WTC11 (cell line): Measurements from ENCODE around the gene CACNA2D4.

Experiments
- CBFB ChIP-seq: sonication (generic); formaldehyde crosslinking; IDR thresholded peaks from 2 replicates; pipeline ENCODE4 v1.8.1; 2022; ENCODE audit warnings: mild to moderate bottlenecking, low read depth, missing genetic modification reagents
- CTCF ChIP-seq: fragments of 200-600 bp; IDR thresholded peaks from 2 replicates; pipeline ENCODE4 v1.8.0; 2022; ENCODE audit warnings: antibody characterized with exemption
- E2F1 ChIP-seq: sonication (generic); formaldehyde crosslinking; IDR thresholded peaks from 2 replicates; pipeline ENCODE4 v1.8.0; 2022; ENCODE audit warnings: mild to moderate bottlenecking, missing genetic modification reagents

GRCh38 chr12:1878695-1879094 is 39.8 kb downstream of the CACNA2D4 start:
- TF ChIP-seq CTCF (no peak), E2F1 (CRISPR knock-in tag) (no peak), CBFB (CRISPR knock-in tag) (no peak)
